Lower leg skin (tissue), 3 donors: ENCODE measurements around the gene NCOA1.

Experiments
- POLR2A ChIP-seq, 2 donors: fragments of 450-650 bp; IDR thresholded peaks; one replicate each; pipeline ENCODE4 v1.6.1; 2016 to 2017; ENCODE audit warnings: antibody characterized with exemption in 2 of 2, mild to moderate bottlenecking in 1 of 2, moderate library complexity in 1 of 2
- TF ChIP-seq, protein P1 (sequence below), 3 donors: fragments of 450-650 bp; IDR thresholded peaks; one replicate each; pipeline ENCODE4 v1.5.1; 2016; ENCODE audit warnings: antibody characterized with exemption in 3 of 3, mild to moderate bottlenecking in 3 of 3, moderate library complexity in 2 of 3

DNA sequence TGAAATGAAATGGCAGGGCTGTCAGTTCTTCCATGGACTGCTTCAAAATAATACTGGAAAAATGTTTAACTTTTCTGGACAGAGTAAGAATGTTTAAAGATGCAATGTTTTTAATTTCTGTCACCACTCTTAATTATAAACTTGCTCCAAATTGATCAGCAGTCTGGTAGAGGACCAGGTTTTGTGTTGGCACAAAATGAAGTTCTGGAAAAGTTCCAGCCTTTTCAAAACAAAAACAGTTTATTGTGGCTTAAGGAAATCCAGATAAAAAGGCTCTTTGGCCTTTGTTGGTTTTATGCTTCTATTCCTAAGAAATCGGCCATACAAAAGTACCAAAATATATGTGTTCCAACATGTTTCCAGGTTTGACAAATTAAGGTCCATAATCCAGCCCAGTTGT lies 253.3 kb downstream of the NCOA1 start:
- TF ChIP-seq POLR2A (IDR thresholded peaks at IDR 0.05): no peak
- TF ChIP-seq, protein P1, sequence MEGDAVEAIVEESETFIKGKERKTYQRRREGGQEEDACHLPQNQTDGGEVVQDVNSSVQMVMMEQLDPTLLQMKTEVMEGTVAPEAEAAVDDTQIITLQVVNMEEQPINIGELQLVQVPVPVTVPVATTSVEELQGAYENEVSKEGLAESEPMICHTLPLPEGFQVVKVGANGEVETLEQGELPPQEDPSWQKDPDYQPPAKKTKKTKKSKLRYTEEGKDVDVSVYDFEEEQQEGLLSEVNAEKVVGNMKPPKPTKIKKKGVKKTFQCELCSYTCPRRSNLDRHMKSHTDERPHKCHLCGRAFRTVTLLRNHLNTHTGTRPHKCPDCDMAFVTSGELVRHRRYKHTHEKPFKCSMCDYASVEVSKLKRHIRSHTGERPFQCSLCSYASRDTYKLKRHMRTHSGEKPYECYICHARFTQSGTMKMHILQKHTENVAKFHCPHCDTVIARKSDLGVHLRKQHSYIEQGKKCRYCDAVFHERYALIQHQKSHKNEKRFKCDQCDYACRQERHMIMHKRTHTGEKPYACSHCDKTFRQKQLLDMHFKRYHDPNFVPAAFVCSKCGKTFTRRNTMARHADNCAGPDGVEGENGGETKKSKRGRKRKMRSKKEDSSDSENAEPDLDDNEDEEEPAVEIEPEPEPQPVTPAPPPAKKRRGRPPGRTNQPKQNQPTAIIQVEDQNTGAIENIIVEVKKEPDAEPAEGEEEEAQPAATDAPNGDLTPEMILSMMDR (IDR thresholded peaks at IDR 0.05): no peak
